Nephron progenitor cell (in vitro differentiated cells): ENCODE measurements around the gene OR6J1.

ENCODE experiments used
- DNase-seq: peaks from one replicate; pipeline ENCODE4 v3.0.0; 2021
- H3K27ac Mint-ChIP-seq: 2 replicates; pipeline ENCODE4 v1.8.0; 2021; ENCODE audit warnings: mild to moderate bottlenecking, moderate library complexity, mixed read lengths
- H3K27me3 Mint-ChIP-seq: 2 replicates; pipeline ENCODE4 v1.8.0; 2021; ENCODE audit warnings: mild to moderate bottlenecking, low read depth, mixed read lengths; ENCODE audit not compliant: poor library complexity
- H3K36me3 Mint-ChIP-seq: 2 replicates; pipeline ENCODE4 v1.8.0; 2021; ENCODE audit warnings: low read depth, mixed read lengths
- H3K4me1 Mint-ChIP-seq: 2 replicates; pipeline ENCODE4 v1.8.0; 2021; ENCODE audit warnings: mixed read lengths
- H3K4me3 Mint-ChIP-seq: 2 replicates; pipeline ENCODE4 v1.8.0; 2021; ENCODE audit warnings: mild to moderate bottlenecking, moderate library complexity, mixed read lengths
- H3K9me3 Mint-ChIP-seq: 2 replicates; pipeline ENCODE4 v1.8.0; 2021; ENCODE audit warnings: mild to moderate bottlenecking, moderate library complexity, mixed read lengths
- TF ChIP-seq, protein P1 (sequence below): fragments of 200-600 bp; sonication (generic); IDR thresholded peaks from 2 replicates; pipeline ENCODE4 v1.5.0; 2021; ENCODE audit warnings: antibody characterized with exemption

The OR6J1 gene

DNA sequence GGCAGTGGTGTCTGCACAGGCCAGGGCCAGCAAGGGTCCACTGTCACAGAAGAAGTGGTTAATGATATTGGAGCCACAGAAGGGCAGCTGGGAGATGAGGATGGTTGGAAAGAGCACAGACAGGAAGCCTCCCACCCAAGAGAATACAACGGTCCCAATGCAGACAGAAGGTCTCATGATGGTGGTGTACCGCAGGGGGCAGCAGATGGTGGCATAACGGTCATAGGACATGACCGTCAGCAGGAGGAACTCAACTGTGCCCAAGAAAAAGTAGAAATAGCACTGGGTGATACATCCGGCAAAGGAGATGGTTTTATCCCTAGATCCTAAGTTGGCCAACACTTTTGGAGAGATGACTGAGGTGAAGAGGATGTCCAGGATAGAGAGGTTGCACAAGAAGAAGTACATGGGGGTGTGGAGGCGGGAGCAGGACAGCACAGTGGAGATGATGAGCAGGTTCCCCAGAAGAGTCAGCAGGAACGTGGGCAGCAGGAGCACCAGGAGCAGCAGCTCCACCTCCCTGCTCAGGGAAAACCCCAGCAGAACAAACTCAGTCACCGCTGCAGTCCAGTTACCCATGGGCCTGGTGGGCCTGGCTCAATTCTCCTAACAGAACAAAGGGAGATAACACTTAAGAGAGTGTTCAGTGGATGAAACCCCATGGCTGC, 9.8 kb downstream of the OR6J1 start:
- peaks cover 51% of the 10 kb centered on the region for H3K9me3 Mint-ChIP-seq

DNA sequence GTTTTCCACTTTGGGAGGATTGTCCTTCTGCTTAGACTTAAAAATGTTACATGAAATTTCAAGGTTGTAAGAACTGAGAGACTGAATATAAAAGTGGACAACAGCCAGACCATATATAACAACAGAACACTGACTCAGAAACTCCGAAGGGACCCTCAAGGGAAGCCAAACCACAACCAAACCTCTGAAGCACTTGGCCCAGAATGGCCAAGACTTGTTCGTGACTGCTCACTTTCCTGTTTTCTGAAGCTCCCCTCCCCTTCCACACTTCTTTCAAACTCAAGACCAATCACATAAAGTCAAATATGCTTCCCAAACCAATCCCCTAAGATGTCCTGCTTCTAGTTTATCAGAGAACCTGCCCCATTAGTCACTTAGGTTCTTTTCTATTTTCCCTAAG, 13.7 kb downstream of the OR6J1 start:
- no peak overlapping the region for H3K4me3 Mint-ChIP-seq
- TF ChIP-seq, protein P1, sequence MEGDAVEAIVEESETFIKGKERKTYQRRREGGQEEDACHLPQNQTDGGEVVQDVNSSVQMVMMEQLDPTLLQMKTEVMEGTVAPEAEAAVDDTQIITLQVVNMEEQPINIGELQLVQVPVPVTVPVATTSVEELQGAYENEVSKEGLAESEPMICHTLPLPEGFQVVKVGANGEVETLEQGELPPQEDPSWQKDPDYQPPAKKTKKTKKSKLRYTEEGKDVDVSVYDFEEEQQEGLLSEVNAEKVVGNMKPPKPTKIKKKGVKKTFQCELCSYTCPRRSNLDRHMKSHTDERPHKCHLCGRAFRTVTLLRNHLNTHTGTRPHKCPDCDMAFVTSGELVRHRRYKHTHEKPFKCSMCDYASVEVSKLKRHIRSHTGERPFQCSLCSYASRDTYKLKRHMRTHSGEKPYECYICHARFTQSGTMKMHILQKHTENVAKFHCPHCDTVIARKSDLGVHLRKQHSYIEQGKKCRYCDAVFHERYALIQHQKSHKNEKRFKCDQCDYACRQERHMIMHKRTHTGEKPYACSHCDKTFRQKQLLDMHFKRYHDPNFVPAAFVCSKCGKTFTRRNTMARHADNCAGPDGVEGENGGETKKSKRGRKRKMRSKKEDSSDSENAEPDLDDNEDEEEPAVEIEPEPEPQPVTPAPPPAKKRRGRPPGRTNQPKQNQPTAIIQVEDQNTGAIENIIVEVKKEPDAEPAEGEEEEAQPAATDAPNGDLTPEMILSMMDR = no peak
- H3K4me1 Mint-ChIP-seq = no peaks in the 10 kb centered on the region
- no peak overlapping the region for H3K27ac Mint-ChIP-seq
- peaks cover 6% of the 10 kb centered on the region for H3K27me3 Mint-ChIP-seq
- DNase-seq = no peak
- H3K9me3 Mint-ChIP-seq = peaks cover 36% of the 10 kb centered on the region
- peaks cover 1% of the 10 kb centered on the region for H3K36me3 Mint-ChIP-seq

More for the DNA sequence above, 9.8 kb downstream of the OR6J1 start:
- no peak for DNase-seq
- H3K4me1 Mint-ChIP-seq = no peaks in the 10 kb centered on the region
- H3K36me3 Mint-ChIP-seq = peaks cover 11% of the 10 kb centered on the region
- H3K27me3 Mint-ChIP-seq = peaks cover 6% of the 10 kb centered on the region
- TF ChIP-seq, protein P1 = no peak
- no peak overlapping the region for H3K4me3 Mint-ChIP-seq
- no peak overlapping the region for H3K27ac Mint-ChIP-seq

DNA sequence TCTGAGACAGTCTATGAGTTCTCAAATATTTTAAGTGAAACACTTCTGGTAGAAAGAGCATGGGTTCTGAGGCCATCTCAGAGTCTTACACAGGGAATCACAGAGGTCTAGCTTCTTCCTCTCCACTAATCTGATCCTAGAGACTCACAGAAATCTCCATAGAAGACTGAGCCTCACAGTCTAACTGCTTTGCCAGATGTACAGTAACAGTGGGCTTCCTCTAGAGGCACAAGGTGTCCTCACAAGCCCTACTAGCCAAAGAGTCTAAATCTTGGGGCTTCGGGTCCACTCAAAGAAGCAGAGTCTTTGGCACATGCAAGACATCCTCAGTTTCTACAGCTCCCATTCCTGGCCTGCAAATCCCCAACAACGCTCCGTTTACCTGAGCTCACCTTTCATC, 14.1 kb downstream of the OR6J1 start:
- DNase-seq = no peak
- TF ChIP-seq, protein P1 = no peak
- Mint-ChIP-seq H3K36me3 (no peaks in the 10 kb centered on the region), H3K27me3 (peaks cover 6% of the 10 kb centered on the region), H3K4me3 (no peak overlapping the region), H3K9me3 (peaks cover 33% of the 10 kb centered on the region), H3K4me1 (no peaks in the 10 kb centered on the region), H3K27ac (no peak overlapping the region)

DNA sequence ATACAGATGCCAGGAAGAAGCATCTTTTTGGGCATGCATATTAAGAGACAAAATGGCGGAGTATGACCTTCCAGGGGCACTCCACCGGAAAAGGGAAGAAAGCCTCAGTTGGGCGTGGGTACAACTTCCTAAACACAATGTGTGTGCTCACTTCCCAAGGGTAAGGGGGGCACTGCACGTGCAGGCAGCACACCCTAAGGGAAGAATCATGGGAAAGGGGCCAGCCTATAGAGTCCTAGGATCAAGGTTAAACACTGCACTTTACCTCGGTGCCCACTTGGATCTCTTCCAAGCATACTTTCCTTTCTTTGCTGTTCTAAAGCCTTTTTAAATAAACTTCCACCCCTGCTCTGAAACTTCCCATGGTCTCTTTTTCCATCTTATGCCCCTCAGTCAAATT, 14.8 kb downstream of the OR6J1 start:
- Mint-ChIP-seq H3K27ac (no peak overlapping the region), H3K4me1 (no peaks in the 10 kb centered on the region), H3K9me3 (peaks cover 31% of the 10 kb centered on the region), H3K4me3 (no peak overlapping the region), H3K27me3 (peaks cover 6% of the 10 kb centered on the region), H3K36me3 (no peaks in the 10 kb centered on the region)
- TF ChIP-seq, protein P1 = no peak
- no peak for DNase-seq

DNA sequence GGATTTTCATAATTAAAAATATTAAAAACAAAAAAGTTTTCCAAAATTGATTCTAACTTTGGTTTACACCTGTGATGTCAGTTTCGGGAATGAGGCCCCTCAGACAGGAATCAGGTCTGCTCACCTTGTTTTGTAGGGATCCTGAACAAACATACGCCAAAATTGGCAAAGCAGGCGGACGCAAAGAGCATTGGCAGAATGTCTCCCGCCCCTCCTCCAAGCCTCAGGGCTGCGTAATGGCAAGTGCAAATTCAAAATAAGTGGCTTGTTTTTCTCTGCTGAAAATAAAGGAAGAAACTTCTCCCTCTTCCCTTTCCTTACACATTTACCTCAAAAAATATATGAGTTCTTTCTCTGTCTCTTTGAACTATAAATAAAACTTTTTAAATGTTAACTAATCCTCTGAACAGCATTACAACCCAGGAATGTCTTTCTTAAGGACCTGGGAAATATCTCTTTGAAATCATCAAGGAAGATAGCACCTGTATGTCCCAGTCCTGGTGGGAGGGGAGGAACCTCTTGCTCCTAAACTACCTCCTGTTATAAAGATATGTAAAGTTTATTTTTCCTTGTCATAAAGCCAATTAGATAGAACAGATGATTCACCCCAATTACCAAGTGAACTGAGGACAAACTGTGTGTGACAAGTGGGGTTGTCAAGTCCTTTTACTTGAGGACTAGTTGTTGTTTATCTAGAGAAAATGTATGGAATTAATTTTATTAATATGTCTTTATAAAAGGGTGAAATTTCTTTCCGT, 16.5 kb downstream of the OR6J1 start:
- no peaks in the 10 kb centered on the region for H3K4me1 Mint-ChIP-seq
- H3K9me3 Mint-ChIP-seq = peaks cover 22% of the 10 kb centered on the region
- TF ChIP-seq, protein P1 = no peak
- H3K4me3 Mint-ChIP-seq = no peak overlapping the region
- peaks cover 6% of the 10 kb centered on the region for H3K27me3 Mint-ChIP-seq
- no peak overlapping the region for H3K27ac Mint-ChIP-seq
- no peak for DNase-seq
- H3K36me3 Mint-ChIP-seq = no peaks in the 10 kb centered on the region
